Sigmoid colon (tissue), 7 donors: ENCODE data around the gene ACSF2. TPM values are rescaled to one million over a fixed set of nuclear protein-coding genes. Genes with fewer than 3 reads are reported as not detected.
A peak's percentile ranks its signal among the peaks of the same experiment; 100 is the strongest.

Experiments used
- DNase-seq: peaks from one replicate; pipeline ENCODE4 v3.0.0-alpha.2; 2019
- H3K27ac ChIP-seq, 4 donors: fragments of 200-600 bp; sonication (generic); one replicate each; pipeline ENCODE4 v1.5.1; 2016 to 2019; ENCODE audit warnings: mild to moderate bottlenecking in 1 of 4
- H3K27me3 ChIP-seq, 3 donors: fragments of 200-600 bp; sonication (generic); one replicate each; pipeline ENCODE4 v1.5.1; 2019; ENCODE audit warnings: mild to moderate bottlenecking in 1 of 3
- H3K36me3 ChIP-seq, 4 donors: fragments of 200-600 bp; sonication (generic); one replicate each; pipeline ENCODE4 v1.5.1; 2016 to 2019
- H3K4me1 ChIP-seq, 4 donors: fragments of 200-600 bp; sonication (generic); one replicate each; pipeline ENCODE4 v1.5.1; 2017 to 2019
- H3K4me3 ChIP-seq, 4 donors: fragments of 200-600 bp; sonication (generic); one replicate each; pipeline ENCODE4 v1.5.1; 2017 to 2019; ENCODE audit warnings: mild to moderate bottlenecking in 2 of 4, moderate library complexity in 1 of 4
- H3K9me3 ChIP-seq, 4 donors: fragments of 200-600 bp in 3 of 4; sonication (generic) in 3 of 4; one replicate each; pipeline versions ENCODE4 v1.5.1 to v1.6.1; 2013 to 2019
- CTCF ChIP-seq, 4 experiments: fragments of 450-650 bp in 3 of 4; fragments of 200-600 bp in 1 of 4; IDR thresholded peaks; one replicate each; pipeline ENCODE4 v1.5.1; 2016 to 2019; ENCODE audit warnings: antibody characterized with exemption in 4 of 4, mild to moderate bottlenecking in 3 of 4, moderate library complexity in 2 of 4
- EP300 ChIP-seq, 4 donors: sonication (generic); formaldehyde crosslinking; IDR thresholded peaks; one replicate each; pipeline ENCODE4 v1.6.1; 2017; ENCODE audit warnings: antibody characterized with exemption in 4 of 4
- POLR2A ChIP-seq, 2 donors: fragments of 450-650 bp; IDR thresholded peaks; one replicate each; pipeline ENCODE4 v1.6.1; 2016; ENCODE audit warnings: antibody characterized with exemption in 2 of 2, mild to moderate bottlenecking in 2 of 2, moderate library complexity in 2 of 2
- POLR2AphosphoS5 ChIP-seq, 4 donors: sonication (generic); formaldehyde crosslinking; IDR thresholded peaks; one replicate each; pipeline ENCODE4 v1.6.1; 2017; ENCODE audit warnings: antibody characterized with exemption in 4 of 4
- WGBS, 2 donors: extraction: QIAGEN DNeasy Blood & Tissue Kit; methylation state at CpG; one replicate each; pipeline ENCODE4 v1.1.7; 2013; 5-methylcytosine and 5-hydroxymethylcytosine counted together
- intact Hi-C: fragments of 100-400 bp; cut with DNase I; formaldehyde crosslinking; loops from one replicate; pipeline ENCODE4 v1.15.1; 2023
- polyA plus RNA-seq, 3 donors: library from polyadenylated mRNA; stranded (reverse); fragments of 200-250 nt; gene quantifications; one replicate each; pipeline ENCODE4 v1.2.3, GENCODE V29; 2013
- total RNA-seq, 4 donors: library from RNA; depleted of rRNA; stranded (reverse); fragments of >200 nt; gene quantifications; one replicate each; pipeline ENCODE4 v1.1.0, GENCODE V29; 2016
- donor health status: healthy with polysubstance abuse.
- donor health status: Bipolar disorder and iron deficiency.
- donor health status: healthy.

ACSF2 gene
- total and polyA plus RNA-seq, 7 donors = 8.2 to 61.7 (median 28.5) TPM

- no peaks in the 10 kb centered on the region for H3K36me3 ChIP-seq
- H3K4me1 ChIP-seq = peaks cover 0 to 18% (median 14%) of the 10 kb centered on the region in 4 donors
- no peaks in the 10 kb centered on the region for H3K9me3 ChIP-seq
- H3K27me3 ChIP-seq = peaks cover 16 to 36% (median 25%) of the 10 kb centered on the region in 3 donors
- no peak for TF ChIP-seq POLR2A (IDR thresholded peaks at IDR 0.05)
- no peak for TF ChIP-seq EP300 (IDR thresholded peaks at IDR 0.05)
- no peak for TF ChIP-seq POLR2AphosphoS5 (IDR thresholded peaks at IDR 0.05)
- TF ChIP-seq CTCF (IDR thresholded peaks at IDR 0.05) = no peak
- no peak for DNase-seq
- no peak overlapping the region for H3K4me3 ChIP-seq
- intact Hi-C loops = no loop called here
- WGBS, 2 donors = 93 to 95% methylated on average over 9 of the region's 9 CpGs
- no peak overlapping the region for H3K27ac ChIP-seq
Observed at GRCh38 chr17:50465635-50466034, 39.6 kb downstream of the ACSF2 start.

- peak; percentile 53 for DNase-seq
- Histone ChIP-seq H3K27me3 (peaks cover 16 to 36% (median 25%) of the 10 kb centered on the region in 3 donors), H3K4me1 (peaks cover 0 to 18% (median 14%) of the 10 kb centered on the region in 4 donors), H3K27ac (no peak overlapping the region), H3K36me3 (no peaks in the 10 kb centered on the region), H3K9me3 (no peaks in the 10 kb centered on the region), H3K4me3 (no peak overlapping the region)
- TF ChIP-seq POLR2A (IDR thresholded peaks at IDR 0.05) = no peak
- TF ChIP-seq EP300 (IDR thresholded peaks at IDR 0.05) = no peak
- no peak for TF ChIP-seq POLR2AphosphoS5 (IDR thresholded peaks at IDR 0.05)
- TF ChIP-seq CTCF (IDR thresholded peaks at IDR 0.05) = no peak
- whole genome bisulfite sequencing, 2 donors = 18 to 65% methylated on average over 9 of the region's 9 CpGs
- intact Hi-C loops = no loop called here
Observed at GRCh38 chr17:50466371-50467113, 40.5 kb downstream of the ACSF2 start.

- intact Hi-C loops = no loop called here
- peaks cover 0 to 18% (median 14%) of the 10 kb centered on the region in 4 donors for H3K4me1 ChIP-seq
- H3K4me3 ChIP-seq = no peak overlapping the region
- peak; percentile 40 for DNase-seq
- H3K36me3 ChIP-seq = no peaks in the 10 kb centered on the region
- TF ChIP-seq CTCF (IDR thresholded peaks at IDR 0.05) (no peak), POLR2A (IDR thresholded peaks at IDR 0.05) (no peak), POLR2AphosphoS5 (IDR thresholded peaks at IDR 0.05) (no peak), EP300 (IDR thresholded peaks at IDR 0.05) (no peak)
- no peaks in the 10 kb centered on the region for H3K9me3 ChIP-seq
- H3K27me3 ChIP-seq = peaks cover 16 to 36% (median 25%) of the 10 kb centered on the region in 3 donors
- no peak overlapping the region for H3K27ac ChIP-seq
- 70 to 82% methylated on average over 7 of the region's 7 CpGs for WGBS, 2 donors
Observed at GRCh38 chr17:50467114-50467854, 41.3 kb downstream of the ACSF2 start.

- peaks cover 16 to 36% (median 25%) of the 10 kb centered on the region in 3 donors for H3K27me3 ChIP-seq
- 82 to 85% methylated on average over 13 of the region's 13 CpGs for WGBS, 2 donors
- DNase-seq = peak; percentile 55
- no peak overlapping the region for H3K27ac ChIP-seq
- no peaks in the 10 kb centered on the region for H3K9me3 ChIP-seq
- intact Hi-C loops = no loop called here
- peaks cover 0 to 18% (median 14%) of the 10 kb centered on the region in 4 donors for H3K4me1 ChIP-seq
- H3K4me3 ChIP-seq = no peak overlapping the region
- TF ChIP-seq POLR2AphosphoS5 (IDR thresholded peaks at IDR 0.05) (no peak), POLR2A (IDR thresholded peaks at IDR 0.05) (no peak), EP300 (IDR thresholded peaks at IDR 0.05) (no peak), CTCF (IDR thresholded peaks at IDR 0.05) (no peak)
- no peaks in the 10 kb centered on the region for H3K36me3 ChIP-seq
Observed at GRCh38 chr17:50467855-50468303, 41.9 kb downstream of the ACSF2 start.
